Pulmonary artery endothelial cell (primary cell): ENCODE results near the gene TRMU. TPM values are rescaled to one million over a fixed set of nuclear protein-coding genes. Genes with fewer than 3 reads are reported as not detected.

Source experiments
- DNase-seq: peaks from one replicate; pipeline ENCODE4 v3.0.0-alpha.2; 2011; ENCODE audit warnings: low read depth, low spot score
- total RNA-seq: library from RNA; depleted of rRNA; stranded (reverse); fragments of >200 nt; gene quantifications from 2 replicates; pipeline ENCODE4 v1.2.3, GENCODE V29; 2014

Gene TRMU
- total RNA-seq, 1 donor from 2014 or later, result 28.4 TPM

DNA sequence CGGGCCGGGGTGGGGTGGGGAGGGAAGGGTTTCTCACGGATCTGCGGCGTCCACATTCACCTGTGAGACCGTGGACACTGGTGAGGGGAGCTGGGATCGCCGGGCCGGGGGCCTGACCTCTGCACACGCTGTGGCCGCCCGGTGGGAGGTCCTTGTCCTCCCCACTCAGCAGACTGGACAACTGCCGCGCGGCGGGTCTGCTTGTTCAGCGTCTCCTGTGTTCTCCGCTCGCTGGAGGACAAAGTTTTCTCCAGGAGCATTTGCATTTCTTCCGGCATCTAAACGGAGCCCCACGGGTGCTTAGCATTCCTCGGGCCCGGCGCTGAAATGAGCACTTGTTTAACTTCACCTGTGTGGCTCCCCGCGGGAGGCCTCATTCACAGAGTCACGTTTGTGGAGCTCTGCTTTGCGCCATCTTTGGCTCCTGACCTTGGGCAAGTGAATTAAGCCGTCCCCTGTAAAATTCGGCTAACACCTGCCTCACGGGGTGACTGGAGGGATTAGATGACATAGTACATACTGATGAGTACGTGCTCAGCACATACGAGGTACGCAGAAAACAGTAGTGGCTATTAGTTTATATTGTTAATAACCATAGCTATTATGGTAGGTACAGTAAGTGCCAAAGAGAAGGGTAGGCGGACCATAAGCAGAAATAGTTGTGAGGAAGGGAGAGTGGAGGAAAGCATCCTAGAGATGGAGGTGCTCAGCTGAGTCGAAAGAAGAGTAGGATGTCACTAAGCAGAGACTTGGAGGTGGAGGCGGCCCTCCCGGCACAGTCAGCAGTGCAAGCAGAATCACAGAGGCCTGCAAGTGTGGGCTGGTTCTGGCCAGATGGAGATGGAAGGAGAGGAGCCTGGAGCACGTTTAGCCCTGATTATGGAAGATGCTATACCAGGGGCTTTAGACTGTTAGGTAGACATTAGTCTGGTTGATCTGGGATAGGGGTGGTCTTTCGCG, 885 bp downstream of the TRMU start:
- DNase-seq, result no peak

- DNase-seq, result no peak
Measured at GRCh38 chr22:46337870-46338269, 2.4 kb downstream of the TRMU start.

- no peak for DNase-seq
Measured at GRCh38 chr22:46338636-46339035, 3.1 kb downstream of the TRMU start.

- DNase-seq, result no peak
Measured at GRCh38 chr22:46339956-46340355, 4.4 kb downstream of the TRMU start.

- DNase-seq, result no peak
Measured at GRCh38 chr22:46340676-46341075, 5.2 kb downstream of the TRMU start.

DNA sequence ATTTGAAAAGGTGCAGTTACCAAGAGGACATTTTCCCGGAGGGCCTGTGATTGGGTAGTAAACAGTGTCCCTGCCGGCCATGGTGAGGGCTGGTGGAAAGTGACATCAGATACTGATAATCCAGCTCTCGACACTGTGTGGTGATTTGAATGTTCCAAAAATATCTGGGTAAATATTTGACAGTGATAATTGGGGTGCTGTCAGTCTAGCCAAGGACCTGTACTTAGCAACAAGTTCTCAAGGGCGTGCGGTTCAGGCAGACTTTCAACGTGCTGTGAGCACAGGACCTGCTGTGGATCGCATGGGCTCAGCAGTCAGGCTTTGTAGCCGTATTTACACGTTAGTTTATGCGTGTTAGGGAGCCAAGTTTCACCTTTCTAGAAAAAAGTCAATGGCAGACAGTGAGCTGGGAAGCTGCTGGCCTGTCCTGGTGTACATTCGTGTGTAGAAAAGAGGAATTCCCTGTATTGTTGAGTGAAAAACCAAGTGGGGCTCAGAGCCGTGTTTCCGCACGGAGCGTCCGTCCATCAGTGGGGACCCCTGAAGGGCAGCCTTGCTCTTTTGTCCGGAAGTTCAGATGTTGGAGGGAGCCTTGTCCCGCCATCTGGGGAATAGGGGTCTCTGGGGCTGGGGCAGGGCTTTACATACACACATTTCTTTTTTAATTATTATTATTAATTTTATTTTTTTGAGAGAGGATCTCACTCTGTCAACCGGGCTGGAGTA, 11.3 kb downstream of the TRMU start:
- no peak for DNase-seq

DNA sequence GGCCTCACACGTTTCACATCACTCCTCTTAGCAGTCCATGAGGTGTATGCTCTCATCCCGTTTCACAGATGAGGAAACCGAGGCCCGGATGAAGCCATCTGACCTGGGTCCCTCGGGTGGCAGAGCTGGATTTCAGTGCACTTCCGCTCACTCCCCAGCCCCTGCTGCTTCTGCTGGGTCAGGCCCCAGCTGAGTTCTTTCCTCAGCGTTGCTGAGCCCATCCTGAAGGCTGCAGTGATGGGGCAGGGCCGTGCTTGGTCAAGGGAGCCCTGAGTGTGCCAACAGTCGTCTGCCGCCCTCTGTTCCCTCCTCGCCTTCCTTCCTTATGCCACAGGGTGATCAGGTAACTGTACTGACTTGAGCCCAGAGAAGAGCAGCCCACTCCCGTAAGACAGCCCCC, 12.1 kb downstream of the TRMU start:
- DNase-seq, result no peak

GRCh38 chr22:46348099-46348695, 12.7 kb downstream of the TRMU start:
- DNase-seq, result no peak

DNA sequence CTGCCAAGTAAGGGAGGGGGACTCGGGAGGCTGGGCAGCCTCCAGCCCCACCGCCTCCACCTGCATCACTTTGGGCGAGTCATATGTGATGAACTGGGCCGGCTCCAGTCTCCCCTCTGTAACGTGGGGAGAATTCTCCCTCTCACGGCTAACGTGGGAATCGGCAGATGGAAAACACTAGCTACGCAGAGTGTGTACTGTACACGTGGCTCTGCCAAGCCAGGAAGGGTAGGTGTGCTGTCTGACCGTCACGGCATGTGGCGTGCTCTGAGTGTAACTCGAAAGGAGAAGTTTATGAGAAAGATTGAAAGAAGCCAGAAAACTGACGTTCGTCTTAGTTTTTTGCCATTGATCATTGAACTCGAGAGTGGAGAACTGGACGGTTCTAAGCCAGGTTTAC, 13.7 kb downstream of the TRMU start:
- no peak for DNase-seq

- no peak for DNase-seq
Measured at GRCh38 chr22:46349681-46350080, 14.2 kb downstream of the TRMU start.

GRCh38 chr22:46350121-46350520, 14.6 kb downstream of the TRMU start:
- no peak for DNase-seq

- DNase-seq, result no peak
Measured at GRCh38 chr22:46350646-46351045, 15.1 kb downstream of the TRMU start.

DNA sequence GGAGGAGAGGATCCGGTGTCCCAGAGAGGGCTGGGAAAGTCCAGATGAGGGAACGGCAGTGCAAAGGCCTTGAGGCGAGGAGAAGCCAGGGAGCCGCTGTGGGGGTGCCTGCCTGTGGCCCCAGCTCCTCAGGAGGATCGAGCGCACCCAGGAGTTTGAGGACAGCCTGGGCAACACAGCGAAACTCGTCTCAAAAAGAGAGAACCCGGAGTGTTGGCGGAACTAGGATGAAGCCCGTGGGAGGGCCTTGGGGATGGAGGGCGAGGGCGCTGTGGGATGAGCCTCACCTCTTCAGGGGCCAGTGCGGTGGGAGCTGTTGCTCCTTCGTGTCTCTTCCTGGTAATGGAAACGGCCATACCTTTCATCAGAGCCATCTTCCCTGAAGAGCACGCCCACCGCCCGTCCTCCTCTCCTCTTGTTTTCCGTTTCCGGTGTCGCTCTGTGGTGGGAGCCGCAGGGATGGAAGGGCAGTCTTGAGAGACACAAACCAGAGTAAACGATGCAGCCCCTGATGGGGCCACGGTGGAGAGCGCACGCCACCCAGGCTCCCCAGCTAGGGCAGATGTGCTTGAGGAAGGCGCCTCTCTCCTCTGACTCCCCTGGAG, 15.7 kb downstream of the TRMU start:
- no peak for DNase-seq

GRCh38 chr22:46351767-46352166, 16.3 kb downstream of the TRMU start:
- DNase-seq, result no peak

GRCh38 chr22:46352276-46352675, 16.8 kb downstream of the TRMU start:
- DNase-seq, result no peak

DNA sequence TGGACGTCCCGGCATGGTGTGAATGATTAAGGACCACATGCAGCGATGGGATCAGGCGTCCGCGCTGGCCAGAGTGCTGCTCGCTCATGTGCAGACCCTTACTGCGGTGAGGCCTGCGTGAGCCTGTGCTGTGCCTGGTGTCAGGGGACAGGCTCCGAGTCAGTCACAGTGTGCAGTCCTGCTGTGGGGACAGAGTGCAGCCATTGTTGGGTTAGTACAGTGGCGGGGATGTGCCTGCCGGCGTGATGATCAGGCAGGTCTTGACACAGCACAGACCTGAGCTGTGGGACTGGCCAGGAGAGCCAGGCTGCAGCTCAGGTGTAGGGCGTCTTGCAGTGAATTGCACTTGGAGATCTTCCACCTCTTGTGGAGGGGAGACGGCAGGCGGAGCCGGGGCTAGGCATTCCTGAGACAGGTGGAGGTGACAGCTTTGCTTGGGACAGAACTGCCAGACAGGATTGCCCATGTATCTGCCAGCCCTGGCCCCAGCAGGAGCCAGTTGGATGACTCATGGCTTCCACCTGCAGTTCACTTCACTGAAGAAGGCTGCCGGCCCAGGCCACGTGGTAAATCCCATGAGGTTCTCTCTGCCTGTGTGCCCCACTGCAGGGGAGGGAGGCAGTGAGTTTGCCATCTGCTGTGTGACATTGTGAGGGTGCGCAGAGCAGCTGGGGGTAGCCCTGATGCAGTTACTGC, 17.3 kb downstream of the TRMU start:
- DNase-seq, result no peak

DNA sequence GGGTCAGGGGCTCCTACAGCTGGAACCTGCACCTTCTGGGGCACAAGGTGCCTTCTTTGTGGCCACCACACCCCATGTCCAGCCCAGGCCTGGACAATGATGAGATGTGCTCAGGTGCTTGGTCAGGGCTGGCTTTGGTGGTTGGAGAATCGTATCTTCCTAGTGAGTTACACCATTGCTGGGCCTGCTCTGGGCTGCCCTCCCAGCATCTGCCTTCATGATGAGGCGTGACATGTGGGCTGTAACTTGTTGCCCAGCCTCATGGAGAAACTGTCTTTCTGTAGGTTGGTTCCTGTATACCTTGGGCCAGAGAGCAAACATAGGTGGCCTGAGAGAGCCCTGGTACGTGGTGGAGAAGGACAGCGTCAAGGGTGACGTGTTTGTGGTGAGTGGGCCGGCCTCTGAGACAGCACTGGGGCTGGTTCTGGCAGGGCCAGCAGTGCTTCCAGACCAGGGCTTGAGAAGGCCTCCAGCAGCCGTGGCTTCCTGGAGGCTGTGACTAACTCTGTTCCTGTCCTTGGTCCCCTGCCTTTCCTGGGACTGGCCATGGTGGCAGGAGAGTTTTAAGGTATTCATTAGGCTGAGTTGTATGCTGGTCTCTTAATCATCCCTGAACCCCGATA, 18.1 kb downstream of the TRMU start:
- DNase-seq, result no peak

- DNase-seq, result no peak
Measured at GRCh38 chr22:46354176-46354992, 18.9 kb downstream of the TRMU start.

- DNase-seq, result no peak
Measured at GRCh38 chr22:46354993-46355305, 19.4 kb downstream of the TRMU start.

- DNase-seq, result peak; percentile 10
Measured at GRCh38 chr22:46355369-46355995, 20.0 kb downstream of the TRMU start.
